Neural cell (in vitro differentiated cells): ENCODE data around the gene IRF2BP2. TPM values are rescaled to one million over a fixed set of nuclear protein-coding genes. Genes with fewer than 3 reads are reported as not detected.

Source experiments
- H2AFZ ChIP-seq: fragments of 200-600, 300-800 bp; sonication (generic), shearing (Covaris generic); 2 replicates; pipeline ENCODE4 v1.6.0; 2014; ENCODE audit warnings: low read depth, mild to moderate bottlenecking, antibody characterized with exemption, low read length, moderate library complexity
- H3F3A ChIP-seq: fragments of 200-600 bp; shearing (Covaris generic); 2 replicates; pipeline ENCODE4 v1.6.1; 2016; ENCODE audit warnings: mild to moderate bottlenecking, moderate library complexity, mixed read lengths, antibody characterized with exemption, low read length; ENCODE audit not compliant: insufficient read depth, poor library complexity, severe bottlenecking
- H3K27ac ChIP-seq: fragments of 200-600, 300-800 bp; sonication (generic), shearing (Covaris generic); 2 replicates; pipeline ENCODE4 v1.5.1; 2014; ENCODE audit warnings: mild to moderate bottlenecking, low read length, moderate library complexity
- H3K27me3 ChIP-seq: fragments of 300-800, 200-600 bp; sonication (generic), shearing (Covaris generic); 2 replicates; pipeline ENCODE4 v1.6.0; 2014; ENCODE audit warnings: mild to moderate bottlenecking, low read depth, low read length, moderate library complexity; ENCODE audit not compliant: insufficient read depth
- H3K36me3 ChIP-seq: fragments of 300-800, 200-600 bp; sonication (generic), shearing (Covaris generic); 2 replicates; pipeline ENCODE4 v1.5.1; 2014; ENCODE audit warnings: mild to moderate bottlenecking, antibody characterized with exemption, low read length, moderate library complexity; ENCODE audit not compliant: insufficient read depth
- H3K4me2 ChIP-seq: fragments of 300-800, 200-600 bp; sonication (generic), shearing (Covaris generic); 2 replicates; pipeline ENCODE4 v1.6.0; 2014; ENCODE audit warnings: mild to moderate bottlenecking, low read length
- H3K4me3 ChIP-seq: fragments of 300-800, 200-600 bp; sonication (generic), shearing (Covaris generic); 2 replicates; pipeline ENCODE4 v1.5.1; 2014; ENCODE audit warnings: mild to moderate bottlenecking, low read length, moderate library complexity
- H3K79me2 ChIP-seq: fragments of 200-600 bp; shearing (Covaris generic); replicated peaks from 2 replicates; pipeline ENCODE4 v1.6.0; 2014; ENCODE audit warnings: mild to moderate bottlenecking, low read length, moderate library complexity; ENCODE audit not compliant: insufficient read depth
- H3K9ac ChIP-seq: fragments of 300-800, 200-600 bp; sonication (generic), shearing (Covaris generic); 2 replicates; pipeline ENCODE4 v1.6.1; 2016; ENCODE audit warnings: mild to moderate bottlenecking, low read length, mixed read lengths
- H3K9me2 ChIP-seq: fragments of 200-600 bp; shearing (Covaris generic); 2 replicates; pipeline ENCODE4 v1.6.1; 2016; ENCODE audit warnings: mild to moderate bottlenecking, low read length, mixed read lengths; ENCODE audit not compliant: insufficient read depth
- H3K9me3 ChIP-seq: fragments of 200-600, 300-800 bp; sonication (generic), shearing (Covaris generic); 2 replicates; pipeline ENCODE4 v1.6.1; 2016; ENCODE audit warnings: mild to moderate bottlenecking, mixed run types, low read length, moderate library complexity, mixed read lengths
- H4K20me1 ChIP-seq: fragments of 200-600 bp; shearing (Covaris generic); 2 replicates; pipeline ENCODE4 v1.6.1; 2016; ENCODE audit warnings: mild to moderate bottlenecking, mixed run types; ENCODE audit not compliant: insufficient read depth
- EP300 ChIP-seq: fragments of 450-650 bp; conservative IDR thresholded peaks from 2 replicates; pipeline ENCODE4 v1.6.1; 2014; ENCODE audit warnings: antibody characterized with exemption, mild to moderate bottlenecking, moderate library complexity; ENCODE audit not compliant: poor library complexity, severe bottlenecking
- MXI1 ChIP-seq: fragments of 450-650 bp; conservative IDR thresholded peaks from 2 replicates; pipeline ENCODE4 v1.6.1; 2014; ENCODE audit warnings: antibody characterized with exemption, mild to moderate bottlenecking; ENCODE audit not compliant: poor library complexity, severe bottlenecking
- POLR2AphosphoS5 ChIP-seq: IDR thresholded peaks from 2 replicates; pipeline ENCODE4 v1.6.1; 2012
- RAD21 ChIP-seq: fragments of 450-650 bp; conservative IDR thresholded peaks from 2 replicates; pipeline ENCODE4 v1.6.1; 2014; ENCODE audit warnings: antibody characterized with exemption, mild to moderate bottlenecking, moderate library complexity
- TAF1 ChIP-seq: IDR thresholded peaks from 2 replicates; pipeline ENCODE4 v1.6.1; 2012; ENCODE audit warnings: low read depth
- polyA plus RNA-seq: library from polyadenylated mRNA; depleted of rRNA; stranded (reverse); fragments of >200 nt; gene quantifications from 2 replicates; pipeline ENCODE4 v1.2.3, GENCODE V29; 2014
- TF ChIP-seq, protein P1 (sequence below): fragments of 450-650 bp; IDR thresholded peaks from 2 replicates; pipeline ENCODE4 v1.5.1; 2014; ENCODE audit warnings: antibody characterized with exemption, mild to moderate bottlenecking, moderate library complexity; ENCODE audit not compliant: poor library complexity, severe bottlenecking
- TF ChIP-seq, protein P2 (sequence below): IDR thresholded peaks from 2 replicates; pipeline ENCODE4 v1.6.1; 2012; ENCODE audit warnings: borderline replicate concordance

Gene IRF2BP2
- polyA plus RNA-seq, 1 donor from 2014 or later = 56.9 TPM

DNA sequence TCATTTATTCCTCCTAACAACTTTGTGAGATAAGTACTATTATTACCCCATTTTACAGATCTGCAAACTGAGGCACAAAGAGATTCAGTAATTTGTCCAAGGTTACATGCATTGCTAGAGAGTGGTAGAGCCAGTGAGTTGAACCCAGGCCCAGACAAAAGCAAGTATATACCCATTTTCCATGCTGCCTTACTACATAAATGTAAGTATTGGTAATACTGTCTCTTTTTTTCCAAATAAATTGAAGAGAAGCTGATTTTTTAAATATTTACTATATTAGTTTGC is 33.8 kb upstream of the IRF2BP2 start:
- no peaks in the 10 kb centered on the region for H3K9me2 ChIP-seq
- H3K4me2 ChIP-seq = no peak overlapping the region
- H3K9ac ChIP-seq = no peak overlapping the region
- no peaks in the 10 kb centered on the region for H3F3A ChIP-seq
- H3K9me3 ChIP-seq = no peaks in the 10 kb centered on the region
- H3K36me3 ChIP-seq = no peaks in the 10 kb centered on the region
- H3K27me3 ChIP-seq = no peaks in the 10 kb centered on the region
- no peak for TF ChIP-seq EP300
- TF ChIP-seq, protein P1, sequence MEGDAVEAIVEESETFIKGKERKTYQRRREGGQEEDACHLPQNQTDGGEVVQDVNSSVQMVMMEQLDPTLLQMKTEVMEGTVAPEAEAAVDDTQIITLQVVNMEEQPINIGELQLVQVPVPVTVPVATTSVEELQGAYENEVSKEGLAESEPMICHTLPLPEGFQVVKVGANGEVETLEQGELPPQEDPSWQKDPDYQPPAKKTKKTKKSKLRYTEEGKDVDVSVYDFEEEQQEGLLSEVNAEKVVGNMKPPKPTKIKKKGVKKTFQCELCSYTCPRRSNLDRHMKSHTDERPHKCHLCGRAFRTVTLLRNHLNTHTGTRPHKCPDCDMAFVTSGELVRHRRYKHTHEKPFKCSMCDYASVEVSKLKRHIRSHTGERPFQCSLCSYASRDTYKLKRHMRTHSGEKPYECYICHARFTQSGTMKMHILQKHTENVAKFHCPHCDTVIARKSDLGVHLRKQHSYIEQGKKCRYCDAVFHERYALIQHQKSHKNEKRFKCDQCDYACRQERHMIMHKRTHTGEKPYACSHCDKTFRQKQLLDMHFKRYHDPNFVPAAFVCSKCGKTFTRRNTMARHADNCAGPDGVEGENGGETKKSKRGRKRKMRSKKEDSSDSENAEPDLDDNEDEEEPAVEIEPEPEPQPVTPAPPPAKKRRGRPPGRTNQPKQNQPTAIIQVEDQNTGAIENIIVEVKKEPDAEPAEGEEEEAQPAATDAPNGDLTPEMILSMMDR = no peak
- H3K27ac ChIP-seq = peak overlapping the region; percentile 67
- H2AFZ ChIP-seq = no peak overlapping the region
- H3K4me3 ChIP-seq = no peak overlapping the region
- no peaks in the 10 kb centered on the region for H4K20me1 ChIP-seq
- no peaks in the 10 kb centered on the region for H3K79me2 ChIP-seq

DNA sequence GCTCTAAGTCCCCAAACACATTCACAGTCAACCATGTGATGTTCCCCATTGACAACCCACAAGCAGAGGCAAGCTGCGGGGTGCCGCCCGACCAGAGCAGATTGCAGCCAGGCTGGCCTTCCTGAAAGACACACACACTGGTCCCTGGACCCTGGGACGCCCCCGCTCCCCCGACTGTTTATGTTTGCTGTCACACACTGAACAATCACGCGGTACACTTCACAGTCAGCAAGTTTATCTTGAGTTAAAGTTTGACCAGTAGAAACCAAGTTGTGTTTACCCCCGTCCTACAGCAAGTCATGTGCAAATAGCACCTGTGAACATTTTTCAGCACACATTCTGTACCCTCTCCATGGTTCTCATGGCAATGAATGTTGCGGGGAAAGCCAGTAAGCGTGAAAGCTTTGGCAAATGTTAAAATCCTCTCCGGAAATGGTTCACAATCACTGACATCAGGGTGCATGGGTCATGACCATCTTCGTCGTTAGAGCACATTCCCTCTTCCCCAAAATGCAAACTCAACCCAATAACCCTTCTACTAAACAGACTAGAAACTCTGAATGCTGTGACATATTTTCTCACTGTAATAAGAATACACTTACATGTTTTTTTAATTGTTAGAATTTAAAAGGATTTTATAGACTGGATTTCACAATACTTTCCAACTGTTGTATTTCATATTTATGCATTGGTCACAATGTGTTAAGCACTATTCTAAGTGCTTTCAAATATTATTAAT is 33.3 kb upstream of the IRF2BP2 start:
- no peaks in the 10 kb centered on the region for H3K36me3 ChIP-seq
- TF ChIP-seq RAD21 (no peak), MXI1 (no peak)
- TF ChIP-seq, protein P2, sequence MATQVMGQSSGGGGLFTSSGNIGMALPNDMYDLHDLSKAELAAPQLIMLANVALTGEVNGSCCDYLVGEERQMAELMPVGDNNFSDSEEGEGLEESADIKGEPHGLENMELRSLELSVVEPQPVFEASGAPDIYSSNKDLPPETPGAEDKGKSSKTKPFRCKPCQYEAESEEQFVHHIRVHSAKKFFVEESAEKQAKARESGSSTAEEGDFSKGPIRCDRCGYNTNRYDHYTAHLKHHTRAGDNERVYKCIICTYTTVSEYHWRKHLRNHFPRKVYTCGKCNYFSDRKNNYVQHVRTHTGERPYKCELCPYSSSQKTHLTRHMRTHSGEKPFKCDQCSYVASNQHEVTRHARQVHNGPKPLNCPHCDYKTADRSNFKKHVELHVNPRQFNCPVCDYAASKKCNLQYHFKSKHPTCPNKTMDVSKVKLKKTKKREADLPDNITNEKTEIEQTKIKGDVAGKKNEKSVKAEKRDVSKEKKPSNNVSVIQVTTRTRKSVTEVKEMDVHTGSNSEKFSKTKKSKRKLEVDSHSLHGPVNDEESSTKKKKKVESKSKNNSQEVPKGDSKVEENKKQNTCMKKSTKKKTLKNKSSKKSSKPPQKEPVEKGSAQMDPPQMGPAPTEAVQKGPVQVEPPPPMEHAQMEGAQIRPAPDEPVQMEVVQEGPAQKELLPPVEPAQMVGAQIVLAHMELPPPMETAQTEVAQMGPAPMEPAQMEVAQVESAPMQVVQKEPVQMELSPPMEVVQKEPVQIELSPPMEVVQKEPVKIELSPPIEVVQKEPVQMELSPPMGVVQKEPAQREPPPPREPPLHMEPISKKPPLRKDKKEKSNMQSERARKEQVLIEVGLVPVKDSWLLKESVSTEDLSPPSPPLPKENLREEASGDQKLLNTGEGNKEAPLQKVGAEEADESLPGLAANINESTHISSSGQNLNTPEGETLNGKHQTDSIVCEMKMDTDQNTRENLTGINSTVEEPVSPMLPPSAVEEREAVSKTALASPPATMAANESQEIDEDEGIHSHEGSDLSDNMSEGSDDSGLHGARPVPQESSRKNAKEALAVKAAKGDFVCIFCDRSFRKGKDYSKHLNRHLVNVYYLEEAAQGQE = no peak
- TF ChIP-seq, protein P1 = no peak
- H3K79me2 ChIP-seq = no peaks in the 10 kb centered on the region
- no peaks in the 10 kb centered on the region for H3K9me3 ChIP-seq
- no peaks in the 10 kb centered on the region for H3F3A ChIP-seq
- H2AFZ ChIP-seq = no peak overlapping the region
- no peak overlapping the region for H3K4me3 ChIP-seq
- H3K9ac ChIP-seq = no peak overlapping the region
- H3K27ac ChIP-seq = no peak overlapping the region
- H4K20me1 ChIP-seq = no peaks in the 10 kb centered on the region
- H3K9me2 ChIP-seq = no peaks in the 10 kb centered on the region
- no peak overlapping the region for H3K4me2 ChIP-seq
- H3K27me3 ChIP-seq = no peaks in the 10 kb centered on the region

- Histone ChIP-seq H3K9me3 (no peaks in the 10 kb centered on the region), H2AFZ (no peak overlapping the region), H3K4me2 (no peak overlapping the region), H3F3A (no peaks in the 10 kb centered on the region), H3K27me3 (no peaks in the 10 kb centered on the region), H3K79me2 (no peaks in the 10 kb centered on the region), H3K9me2 (no peaks in the 10 kb centered on the region), H3K27ac (no peak overlapping the region), H4K20me1 (no peaks in the 10 kb centered on the region), H3K36me3 (no peaks in the 10 kb centered on the region), H3K9ac (no peak overlapping the region), H3K4me3 (no peak overlapping the region)
- TF ChIP-seq TAF1 = no peak
- no peak for TF ChIP-seq EP300
- TF ChIP-seq, protein P1 = no peak
- TF ChIP-seq, protein P2 = no peak
- no peak for TF ChIP-seq POLR2AphosphoS5
- TF ChIP-seq MXI1 = no peak
- no peak for TF ChIP-seq RAD21
Measured at GRCh38 chr1:234642428-234642827, 32.5 kb upstream of the IRF2BP2 start.
